ENCODE results near the gene CLDN2.

Gene CLDN2

GRCh38 chrX:106932492-106932923 is 12.3 kb downstream of the CLDN2 start:
- H3K27ac ChIP-seq (ENCODE audit: low read length): no peak overlapping the region
- no peak for DNase-seq
- no peak overlapping the region for H3K9ac ChIP-seq (ENCODE audit: low read length)
- no peak overlapping the region for H2AFZ ChIP-seq (ENCODE audit: low read length)
- H3K9me3 ChIP-seq (replicated peaks; ENCODE audit: insufficient read depth, low read length): no peaks in the 10 kb centered on the region
- no peaks in the 10 kb centered on the region for H3K36me3 ChIP-seq (replicated peaks; ENCODE audit: insufficient read depth, low read length)
- H3F3A ChIP-seq (ENCODE audit: insufficient read depth, low read length): no peaks in the 10 kb centered on the region
- no peaks in the 10 kb centered on the region for H4K20me1 ChIP-seq (ENCODE audit: insufficient read depth, low read length)
- no peaks in the 10 kb centered on the region for H3K4me1 ChIP-seq (ENCODE audit: low read length)
- no peaks in the 10 kb centered on the region for H3K9me2 ChIP-seq (replicated peaks; ENCODE audit: insufficient read depth, low read length)
- H3K4me3 ChIP-seq (ENCODE audit: low read length): no peak overlapping the region
- no peaks in the 10 kb centered on the region for H3K79me2 ChIP-seq (ENCODE audit: low read length)
- no peaks in the 10 kb centered on the region for H3K27me3 ChIP-seq (replicated peaks; ENCODE audit: insufficient read depth, low read length)
- no peak for TF ChIP-seq CTCF (IDR thresholded peaks at IDR 0.05; ENCODE audit: low read length)
- no peak for TF ChIP-seq EZH2 (optimal IDR thresholded peaks at IDR 0.05; ENCODE audit: low read depth, low read length)
- TF ChIP-seq EZH2phosphoT487 (IDR thresholded peaks at IDR 0.05; ENCODE audit: low read length): no peak
- H3K4me2 ChIP-seq (ENCODE audit: low read depth, low read length): no peak overlapping the region

GRCh38 chrX:106932960-106933537 is 12.8 kb downstream of the CLDN2 start:
- no peaks in the 10 kb centered on the region for H3K9me3 ChIP-seq (replicated peaks; ENCODE audit: insufficient read depth, low read length)
- TF ChIP-seq EZH2phosphoT487 (IDR thresholded peaks at IDR 0.05; ENCODE audit: low read length): no peak
- no peak for TF ChIP-seq CTCF (IDR thresholded peaks at IDR 0.05; ENCODE audit: low read length)
- no peak for TF ChIP-seq EZH2 (optimal IDR thresholded peaks at IDR 0.05; ENCODE audit: low read depth, low read length)
- no peaks in the 10 kb centered on the region for H3K4me1 ChIP-seq (ENCODE audit: low read length)
- H3K27me3 ChIP-seq (replicated peaks; ENCODE audit: insufficient read depth, low read length): no peaks in the 10 kb centered on the region
- H3K79me2 ChIP-seq (ENCODE audit: low read length): no peaks in the 10 kb centered on the region
- H2AFZ ChIP-seq (ENCODE audit: low read length): no peak overlapping the region
- H4K20me1 ChIP-seq (ENCODE audit: insufficient read depth, low read length): no peaks in the 10 kb centered on the region
- DNase-seq: no peak
- H3K4me3 ChIP-seq (ENCODE audit: low read length): no peak overlapping the region
- no peak overlapping the region for H3K27ac ChIP-seq (ENCODE audit: low read length)
- no peaks in the 10 kb centered on the region for H3K9me2 ChIP-seq (replicated peaks; ENCODE audit: insufficient read depth, low read length)
- H3K4me2 ChIP-seq (ENCODE audit: low read depth, low read length): no peak overlapping the region
- no peaks in the 10 kb centered on the region for H3F3A ChIP-seq (ENCODE audit: insufficient read depth, low read length)
- no peak overlapping the region for H3K9ac ChIP-seq (ENCODE audit: low read length)
- H3K36me3 ChIP-seq (replicated peaks; ENCODE audit: insufficient read depth, low read length): no peaks in the 10 kb centered on the region

- Histone ChIP-seq H3K79me2 (ENCODE audit: low read length) (no peaks in the 10 kb centered on the region), H3K27ac (ENCODE audit: low read length) (no peak overlapping the region), H2AFZ (ENCODE audit: low read length) (no peak overlapping the region), H3K4me3 (ENCODE audit: low read length) (no peak overlapping the region), H4K20me1 (ENCODE audit: insufficient read depth, low read length) (no peaks in the 10 kb centered on the region), H3K36me3 (replicated peaks; ENCODE audit: insufficient read depth, low read length) (no peaks in the 10 kb centered on the region), H3F3A (ENCODE audit: insufficient read depth, low read length) (no peaks in the 10 kb centered on the region), H3K9me2 (replicated peaks; ENCODE audit: insufficient read depth, low read length) (no peaks in the 10 kb centered on the region), H3K4me2 (ENCODE audit: low read depth, low read length) (no peak overlapping the region), H3K4me1 (ENCODE audit: low read length) (no peaks in the 10 kb centered on the region), H3K9me3 (replicated peaks; ENCODE audit: insufficient read depth, low read length) (no peaks in the 10 kb centered on the region), H3K9ac (ENCODE audit: low read length) (no peak overlapping the region), H3K27me3 (replicated peaks; ENCODE audit: insufficient read depth, low read length) (no peaks in the 10 kb centered on the region)
- DNase-seq: no peak
- TF ChIP-seq CTCF (IDR thresholded peaks at IDR 0.05; ENCODE audit: low read length) (no peak), EZH2 (optimal IDR thresholded peaks at IDR 0.05; ENCODE audit: low read depth, low read length) (no peak), EZH2phosphoT487 (IDR thresholded peaks at IDR 0.05; ENCODE audit: low read length) (no peak)
Observed at GRCh38 chrX:106933538-106933961, 13.3 kb downstream of the CLDN2 start.

All from MM.1S (cell line).